Fibroblast of mammary gland (primary cell): ENCODE results near the gene RFX2.
A peak's percentile ranks its signal among the peaks of the same experiment; 100 is the strongest.

Experiments used
- DNase-seq: peaks from one replicate; pipeline ENCODE4 v3.0.0-alpha.2; 2010; ENCODE audit warnings: low read depth
- H3K4me3 ChIP-seq: 2 replicates; pipeline ENCODE4 v1.5.1; 2011; ENCODE audit warnings: low read depth, mild to moderate bottlenecking, low read length, moderate library complexity; ENCODE audit not compliant: control insufficient read depth
- TF ChIP-seq, protein P1 (sequence below): conservative IDR thresholded peaks from 2 replicates; pipeline ENCODE4 v1.5.1; 2011; ENCODE audit warnings: low read depth, low read length, inconsistent platforms; ENCODE audit not compliant: control insufficient read depth, insufficient read depth

The RFX2 gene

DNA sequence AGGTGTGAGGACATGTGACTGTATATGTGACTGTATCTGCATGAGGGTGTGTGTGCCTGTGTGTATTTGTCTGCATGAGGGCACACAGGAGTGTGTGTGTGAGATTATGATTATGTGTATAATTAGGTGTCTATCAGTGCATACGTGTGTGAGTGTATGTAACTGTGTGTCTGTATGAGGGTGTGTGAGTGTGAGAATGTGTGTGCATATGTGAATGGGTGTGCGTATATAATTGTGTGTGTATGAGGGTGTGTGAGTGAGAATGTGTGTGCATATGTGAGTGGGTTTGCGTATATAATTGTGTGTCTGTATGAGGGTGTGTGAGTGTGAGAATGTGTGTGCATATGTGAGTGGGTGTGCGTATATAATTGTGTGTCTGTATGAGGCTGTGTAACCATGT, 22.2 kb upstream of the RFX2 start:
- TF ChIP-seq, protein P1, sequence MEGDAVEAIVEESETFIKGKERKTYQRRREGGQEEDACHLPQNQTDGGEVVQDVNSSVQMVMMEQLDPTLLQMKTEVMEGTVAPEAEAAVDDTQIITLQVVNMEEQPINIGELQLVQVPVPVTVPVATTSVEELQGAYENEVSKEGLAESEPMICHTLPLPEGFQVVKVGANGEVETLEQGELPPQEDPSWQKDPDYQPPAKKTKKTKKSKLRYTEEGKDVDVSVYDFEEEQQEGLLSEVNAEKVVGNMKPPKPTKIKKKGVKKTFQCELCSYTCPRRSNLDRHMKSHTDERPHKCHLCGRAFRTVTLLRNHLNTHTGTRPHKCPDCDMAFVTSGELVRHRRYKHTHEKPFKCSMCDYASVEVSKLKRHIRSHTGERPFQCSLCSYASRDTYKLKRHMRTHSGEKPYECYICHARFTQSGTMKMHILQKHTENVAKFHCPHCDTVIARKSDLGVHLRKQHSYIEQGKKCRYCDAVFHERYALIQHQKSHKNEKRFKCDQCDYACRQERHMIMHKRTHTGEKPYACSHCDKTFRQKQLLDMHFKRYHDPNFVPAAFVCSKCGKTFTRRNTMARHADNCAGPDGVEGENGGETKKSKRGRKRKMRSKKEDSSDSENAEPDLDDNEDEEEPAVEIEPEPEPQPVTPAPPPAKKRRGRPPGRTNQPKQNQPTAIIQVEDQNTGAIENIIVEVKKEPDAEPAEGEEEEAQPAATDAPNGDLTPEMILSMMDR = no peak

DNA sequence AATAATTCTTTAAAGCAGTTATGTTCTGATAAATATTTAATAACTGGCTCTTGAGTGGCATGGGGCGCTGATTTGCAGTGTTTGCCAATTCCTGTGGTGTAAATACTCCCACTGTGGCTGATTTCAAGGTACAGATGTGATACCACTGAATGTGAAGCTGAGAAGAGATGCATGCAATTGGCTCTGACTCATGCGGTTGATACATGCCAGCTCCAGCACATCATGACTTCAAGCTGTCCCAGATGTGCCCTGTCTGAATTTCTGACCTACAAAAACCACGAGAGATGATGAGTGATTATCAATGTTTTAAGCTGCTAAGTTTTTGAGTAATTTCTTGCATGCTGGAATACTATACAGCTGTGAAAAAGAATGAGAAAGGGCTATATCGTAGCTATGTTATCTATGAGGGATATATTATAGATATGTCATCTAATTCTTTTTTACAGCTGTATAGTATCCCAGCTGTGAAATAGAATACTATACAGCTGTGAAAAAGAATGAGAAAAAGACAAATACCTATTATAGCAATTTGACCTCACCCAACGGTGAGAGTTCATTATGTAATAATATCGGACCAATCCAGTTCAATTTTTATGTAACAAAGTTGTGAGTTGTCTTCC, 17.5 kb upstream of the RFX2 start:
- H3K4me3 ChIP-seq = no peak overlapping the region
- TF ChIP-seq, protein P1 = no peak
- peak; percentile 77 for DNase-seq

More for the DNA sequence above, 22.2 kb upstream of the RFX2 start:
- H3K4me3 ChIP-seq = no peak overlapping the region
- no peak for DNase-seq

GRCh38 chr19:6126335-6126974, 16.2 kb upstream of the RFX2 start:
- no peak overlapping the region for H3K4me3 ChIP-seq
- TF ChIP-seq, protein P1 = peak; percentile 43
- peak; percentile 69 for DNase-seq

DNA sequence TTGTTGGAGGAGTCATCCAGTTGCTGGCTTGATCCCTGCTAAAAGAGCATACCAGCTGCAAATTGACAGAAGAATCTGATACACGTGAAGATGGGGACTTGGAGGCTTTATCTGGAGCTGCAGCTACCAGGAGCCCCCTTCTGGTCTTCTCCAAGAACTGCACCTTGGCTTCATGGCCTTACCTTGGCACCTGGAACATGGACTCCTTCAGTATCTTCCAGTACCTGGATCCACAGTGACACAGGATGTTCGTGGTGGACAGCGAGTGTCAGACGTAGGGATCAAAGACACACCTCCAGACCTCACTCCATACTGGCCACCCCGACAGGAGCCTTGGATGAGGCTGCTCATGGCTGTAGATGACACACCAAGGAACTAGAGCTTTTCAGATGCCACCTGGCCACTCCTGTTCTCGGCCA, 15.3 kb upstream of the RFX2 start:
- peak; percentile 81 for DNase-seq
- H3K4me3 ChIP-seq = no peak overlapping the region
- TF ChIP-seq, protein P1 = peak; percentile 99

DNA sequence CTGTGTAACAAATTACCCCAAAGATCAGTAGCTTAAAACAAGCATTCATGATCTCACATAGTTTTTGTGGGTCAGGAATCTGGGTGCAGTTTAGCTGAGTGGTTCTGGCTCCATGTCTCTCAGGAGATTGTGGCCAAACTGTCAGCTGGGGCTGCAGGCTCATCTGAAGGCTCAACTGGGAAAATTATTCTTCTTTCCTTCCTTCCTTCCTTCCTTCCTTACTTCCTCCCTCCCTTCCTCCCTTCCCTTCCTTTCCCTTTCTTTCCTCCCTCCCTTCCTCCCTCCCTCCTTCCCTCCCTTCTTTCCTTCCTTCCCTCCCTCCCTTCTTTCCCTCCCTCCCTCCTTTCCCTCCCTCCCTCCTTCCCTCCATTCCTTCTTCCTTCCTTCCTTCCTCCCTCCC, 8.7 kb upstream of the RFX2 start:
- no peak for DNase-seq
- H3K4me3 ChIP-seq = no peak overlapping the region
- TF ChIP-seq, protein P1 = no peak

DNA sequence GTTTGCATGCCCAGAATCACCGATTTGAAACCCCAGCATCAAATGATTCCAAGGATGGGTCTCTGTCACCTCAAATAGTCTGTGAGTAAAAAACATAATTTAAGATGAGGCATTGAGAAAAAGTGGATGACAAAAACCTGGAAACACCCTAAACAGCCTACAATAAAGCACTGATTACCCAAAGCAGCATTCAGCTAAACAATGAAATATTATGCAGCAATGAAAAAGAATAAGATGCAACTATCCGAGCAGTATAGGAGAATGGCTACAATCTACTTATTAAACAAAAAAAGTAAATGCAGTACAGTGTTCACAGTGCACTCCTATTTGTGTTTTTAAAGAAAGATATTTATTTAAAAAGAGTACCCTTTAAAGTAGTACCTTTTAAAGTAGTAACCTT, 7.7 kb upstream of the RFX2 start:
- TF ChIP-seq, protein P1 = no peak
- H3K4me3 ChIP-seq = no peak overlapping the region
- no peak for DNase-seq

- H3K4me3 ChIP-seq = no peak overlapping the region
Observed at GRCh38 chr19:6117534-6117933, 7.2 kb upstream of the RFX2 start.

More at GRCh38 chr19:6117534-6117933, 7.2 kb upstream of the RFX2 start:
- DNase-seq = no peak
- TF ChIP-seq, protein P1 = no peak
